A673 (cell line): Measurements from ENCODE around the gene CPT1C.
"Not testable (repeated sequence)": the region's sequence is repeated elsewhere in the genome, so short reads cannot be mapped to it uniquely, and the experiment has no call there.

ENCODE experiments used
- CTCF ChIP-seq: fragments of 300-800, 200-600 bp; sonication (generic); conservative IDR thresholded peaks from 2 replicates; pipeline ENCODE4 v1.5.1; 2017; ENCODE audit warnings: low read depth, mild to moderate bottlenecking, antibody characterized with exemption, low read length, moderate library complexity, mixed read lengths
- EZH2 ChIP-seq: fragments of 200-600 bp; sonication (generic); IDR thresholded peaks from 2 replicates; pipeline ENCODE4 v1.6.1; 2017; ENCODE audit warnings: borderline replicate concordance, low read depth, mild to moderate bottlenecking, mixed read lengths, antibody characterized with exemption, low read length; ENCODE audit not compliant: poor library complexity, severe bottlenecking

GRCh38 chr19:49719420-49719819 is 28.5 kb downstream of the CPT1C start:
- not testable (repeated sequence) for TF ChIP-seq CTCF, EZH2
